Muscle layer of duodenum (tissue), 2 donors: ENCODE results near the gene CGB5.
A peak's percentile ranks its signal among the peaks of the same experiment; 100 is the strongest.

Experiments
- H3K27ac ChIP-seq: one replicate; pipeline ENCODE4 v1.7.0; 2013; ENCODE audit warnings: mild to moderate bottlenecking, low read length
- H3K27me3 ChIP-seq: one replicate; pipeline ENCODE4 v1.7.0; 2013; ENCODE audit warnings: low read depth, mild to moderate bottlenecking, control low read depth, low read length
- H3K36me3 ChIP-seq, 2 donors: one replicate each; pipeline ENCODE4 v1.7.0; 2013; ENCODE audit warnings: low read length in 2 of 2, control low read depth in 1 of 2, mild to moderate bottlenecking in 1 of 2; ENCODE audit not compliant: insufficient read depth in 2 of 2, control insufficient read depth in 1 of 2
- H3K4me1 ChIP-seq, 2 donors: one replicate each; pipeline ENCODE4 v1.7.0; 2013; ENCODE audit warnings: low read length in 2 of 2, mild to moderate bottlenecking in 2 of 2, control low read depth in 1 of 2, moderate library complexity in 1 of 2; ENCODE audit not compliant: insufficient read depth in 2 of 2, control insufficient read depth in 1 of 2
- H3K4me3 ChIP-seq, 2 donors: one replicate each; pipeline ENCODE4 v1.7.0; 2013; ENCODE audit warnings: low read length in 2 of 2, low read depth in 1 of 2, mild to moderate bottlenecking in 1 of 2
- H3K9me3 ChIP-seq, 2 donors: one replicate each; pipeline ENCODE4 v1.7.0; 2013; ENCODE audit warnings: low read length in 2 of 2, control low read depth in 1 of 2, mild to moderate bottlenecking in 1 of 2; ENCODE audit not compliant: control insufficient read depth in 1 of 2
- donor health status: healthy.

The CGB5 gene

DNA sequence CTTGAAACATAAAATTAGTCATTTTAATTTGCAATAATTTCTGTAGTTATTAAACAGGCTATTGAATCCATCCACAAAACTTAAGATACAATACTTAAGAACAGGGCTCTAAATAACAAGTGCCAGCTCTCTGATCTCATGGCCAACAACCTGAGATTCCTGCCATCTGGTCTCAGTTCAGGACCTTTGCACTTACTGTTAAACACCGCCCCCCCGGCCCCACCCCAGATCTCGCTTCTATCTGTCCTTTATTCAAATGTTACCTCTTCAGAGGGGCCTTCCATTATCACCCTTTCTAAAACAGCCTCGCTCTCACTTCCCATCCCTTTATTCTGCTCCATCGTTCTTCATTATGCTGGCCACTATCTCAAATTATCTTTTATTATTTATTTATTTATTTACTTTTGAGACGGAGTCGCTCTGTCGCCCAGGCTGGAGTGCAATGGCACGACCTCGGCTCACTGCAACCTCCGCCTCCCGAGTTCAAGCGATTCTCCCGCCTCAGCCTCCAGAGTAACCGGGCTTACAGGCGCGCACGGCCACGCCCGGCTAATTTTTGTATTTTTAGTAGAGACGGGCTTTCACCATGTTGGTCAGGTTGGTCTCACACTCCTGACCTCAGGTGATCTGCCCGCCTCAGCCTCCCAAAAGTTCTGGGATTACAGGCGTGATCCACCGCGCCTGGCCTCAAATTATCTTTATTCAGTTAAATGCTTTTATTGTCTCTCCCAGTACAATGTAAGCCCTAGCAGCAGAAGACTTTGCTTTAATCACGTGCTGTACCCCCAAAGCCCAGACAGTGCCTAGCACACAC, 40.8 kb downstream of the CGB5 start:
- Histone ChIP-seq H3K27ac (peak overlapping the region; percentile 84), H3K4me3 (peak overlapping the region; percentile 60 to 97), H3K4me1 (peaks cover 9 to 21% of the 10 kb centered on the region in 2 donors), H3K36me3 (peaks cover 5% of the 10 kb centered on the region in 2 donors), H3K9me3 (no peaks in the 10 kb centered on the region), H3K27me3 (no peaks in the 10 kb centered on the region)

DNA sequence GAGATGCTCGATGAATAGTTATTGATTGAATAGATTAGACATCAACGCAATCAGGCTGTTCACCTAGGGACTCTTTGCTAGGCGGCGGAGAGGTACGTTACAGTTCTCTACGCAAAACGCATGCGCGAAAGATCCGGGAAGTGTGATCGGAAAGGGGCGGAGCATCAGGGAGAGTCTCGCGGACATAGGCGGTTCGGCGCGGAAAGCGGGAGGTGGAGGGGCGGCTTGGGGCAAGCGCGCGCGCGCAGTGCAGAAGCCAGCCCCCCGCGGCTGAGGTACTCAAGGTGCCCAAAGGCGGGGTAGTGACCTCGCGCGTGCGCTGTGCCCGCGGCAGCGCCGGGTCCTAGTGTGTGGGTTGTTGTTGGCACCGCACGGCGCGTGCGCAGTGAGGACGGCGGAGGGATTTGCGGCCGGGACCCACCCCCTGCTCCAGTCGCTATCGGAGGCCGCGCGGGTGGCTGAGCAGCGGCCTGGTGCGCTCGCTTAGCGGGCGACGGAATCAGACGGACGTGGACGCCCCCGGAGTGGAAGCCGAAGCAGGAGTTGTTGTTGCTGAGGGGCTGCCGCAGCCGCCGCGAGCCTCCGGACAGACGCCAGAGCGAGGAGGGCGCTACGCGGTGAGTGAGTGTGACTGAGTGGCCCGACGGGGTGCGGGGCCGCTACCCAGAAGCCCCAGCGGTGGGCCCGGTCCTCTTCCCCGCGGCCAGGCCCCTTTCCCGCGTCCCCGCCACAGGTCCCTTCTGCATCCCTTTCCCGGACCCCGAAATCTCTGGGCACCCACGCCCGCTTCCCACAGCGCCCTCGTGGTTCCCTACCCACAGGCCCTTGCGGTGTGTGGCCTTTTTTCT, 41.6 kb downstream of the CGB5 start, which contains the start of gene SNRNP70:
SNRNP70 (plus strand) TSS at position 432 of the 848 bp plus-strand sequence. CDS start 964 bp downstream, outside the sequence.
- Histone ChIP-seq H3K4me1 (peaks cover 9 to 21% of the 10 kb centered on the region in 2 donors), H3K4me3 (peak within 1 kb of the TSS; percentile 97 to 99), H3K36me3 (peaks cover 8 to 10% of the 10 kb centered on the region in 2 donors), H3K27ac (peak within 1 kb of the TSS; percentile 84), H3K27me3 (no peaks in the 10 kb centered on the region), H3K9me3 (no peaks in the 10 kb centered on the region)

DNA sequence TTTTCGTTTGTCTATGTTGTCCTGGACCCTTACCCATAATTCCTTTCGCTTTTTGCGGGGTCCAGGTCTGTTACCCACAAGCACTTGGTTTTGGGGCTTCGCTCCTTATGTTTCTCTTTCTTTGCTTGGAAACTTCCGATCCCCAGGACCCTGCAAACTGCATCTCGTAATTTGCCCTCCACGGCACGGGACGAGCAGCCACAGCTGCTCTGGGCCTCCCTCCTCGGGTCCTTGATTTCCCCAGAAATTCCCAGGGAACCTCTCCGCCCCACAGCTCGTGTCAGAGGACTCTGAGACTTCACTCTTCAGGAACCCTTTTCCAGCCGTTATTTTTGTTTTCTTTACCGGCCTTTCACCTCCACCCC, 42.2 kb downstream of the CGB5 start:
- peak overlapping the region; percentile 69 for H3K27ac ChIP-seq
- H3K36me3 ChIP-seq, result peaks cover 14 to 16% of the 10 kb centered on the region in 2 donors
- no peaks in the 10 kb centered on the region for H3K27me3 ChIP-seq
- H3K4me1 ChIP-seq, result peaks cover 9 to 21% of the 10 kb centered on the region in 2 donors
- H3K9me3 ChIP-seq, result no peaks in the 10 kb centered on the region
- H3K4me3 ChIP-seq, result peak overlapping the region; percentile 97 to 99

DNA sequence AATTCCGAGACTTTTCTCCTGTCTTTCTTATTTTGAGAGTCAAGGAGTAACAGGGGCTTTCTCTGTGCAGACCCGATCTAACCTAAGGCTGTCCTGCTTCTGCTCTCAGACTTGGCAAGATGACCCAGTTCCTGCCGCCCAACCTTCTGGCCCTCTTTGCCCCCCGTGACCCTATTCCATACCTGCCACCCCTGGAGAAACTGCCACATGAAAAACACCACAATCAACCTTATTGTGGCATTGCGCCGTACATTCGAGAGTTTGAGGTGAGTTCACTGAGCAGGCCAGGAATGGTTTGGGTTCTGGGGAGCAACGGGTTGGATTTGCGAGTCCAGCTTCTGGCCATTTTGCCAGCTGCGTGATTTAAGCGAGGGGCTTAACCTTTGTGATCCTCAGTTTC, 42.6 kb downstream of the CGB5 start:
- Histone ChIP-seq H3K9me3 (no peaks in the 10 kb centered on the region), H3K4me3 (peak overlapping the region; percentile 97 to 99), H3K27ac (peak overlapping the region; percentile 69), H3K36me3 (peaks cover 16 to 20% of the 10 kb centered on the region in 2 donors), H3K4me1 (peaks cover 9 to 21% of the 10 kb centered on the region in 2 donors), H3K27me3 (no peaks in the 10 kb centered on the region)

DNA sequence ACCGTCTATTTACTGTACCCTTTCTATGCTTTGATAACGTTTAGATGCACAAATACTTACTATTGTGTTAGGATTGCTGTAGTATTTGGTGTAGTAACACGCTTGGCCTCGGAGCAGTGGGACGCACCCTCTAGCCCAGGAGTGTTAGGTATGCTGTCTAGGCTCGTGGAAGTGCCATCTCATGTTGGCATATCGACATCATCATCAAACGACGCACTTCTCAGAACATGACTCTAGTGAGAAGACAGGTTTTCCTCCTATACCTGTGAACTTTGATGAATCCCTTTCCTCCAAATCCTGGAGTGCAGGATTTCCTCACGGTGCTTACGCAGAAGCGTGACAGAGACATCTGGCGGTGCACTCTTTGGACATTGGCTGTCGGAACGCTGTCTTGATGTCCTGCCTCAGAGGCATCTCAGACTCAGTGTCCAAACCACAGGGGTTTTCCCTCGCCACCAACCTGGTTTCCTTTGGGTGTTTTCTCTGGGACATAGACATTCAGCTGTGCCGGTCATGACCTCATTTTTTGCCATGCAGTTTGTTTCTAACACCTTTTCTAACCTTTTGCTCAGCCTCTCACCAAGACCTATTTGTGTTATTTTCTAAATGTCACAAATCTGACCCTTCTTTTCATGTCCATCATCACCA, 47.9 kb downstream of the CGB5 start:
- no peak overlapping the region for H3K27ac ChIP-seq
- H3K36me3 ChIP-seq, result peaks cover 33 to 43% of the 10 kb centered on the region in 2 donors
- no peak overlapping the region for H3K4me3 ChIP-seq
- H3K27me3 ChIP-seq, result no peaks in the 10 kb centered on the region
- H3K4me1 ChIP-seq, result peaks cover 5 to 21% of the 10 kb centered on the region in 2 donors
- no peaks in the 10 kb centered on the region for H3K9me3 ChIP-seq

DNA sequence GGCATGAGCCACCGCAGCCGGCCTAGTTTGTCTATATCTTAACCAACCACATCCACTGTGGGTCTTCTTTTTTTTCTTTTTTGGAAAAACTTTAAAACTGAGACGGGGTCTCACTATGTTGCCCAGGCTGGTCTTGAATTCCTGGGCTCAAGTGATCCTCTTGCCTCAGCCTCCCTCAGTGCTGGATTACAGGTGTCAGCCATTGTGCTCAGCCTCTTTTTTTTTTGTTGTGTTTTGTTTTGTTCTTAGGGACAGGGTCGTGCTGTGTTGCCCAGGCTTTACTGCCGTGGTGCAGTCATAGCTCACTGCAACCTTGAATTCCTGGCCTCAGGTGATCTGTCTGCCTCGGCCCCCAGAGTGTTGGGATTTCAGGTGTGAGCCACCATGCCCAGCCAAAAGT, 49.0 kb downstream of the CGB5 start:
- no peaks in the 10 kb centered on the region for H3K27me3 ChIP-seq
- no peak overlapping the region for H3K4me3 ChIP-seq
- H3K36me3 ChIP-seq, result peaks cover 41 to 43% of the 10 kb centered on the region in 2 donors
- H3K9me3 ChIP-seq, result no peaks in the 10 kb centered on the region
- H3K4me1 ChIP-seq, result peaks cover 4 to 13% of the 10 kb centered on the region in 2 donors
- H3K27ac ChIP-seq, result no peak overlapping the region
